ENCODE data around the gene SYNJ1.

DNA sequence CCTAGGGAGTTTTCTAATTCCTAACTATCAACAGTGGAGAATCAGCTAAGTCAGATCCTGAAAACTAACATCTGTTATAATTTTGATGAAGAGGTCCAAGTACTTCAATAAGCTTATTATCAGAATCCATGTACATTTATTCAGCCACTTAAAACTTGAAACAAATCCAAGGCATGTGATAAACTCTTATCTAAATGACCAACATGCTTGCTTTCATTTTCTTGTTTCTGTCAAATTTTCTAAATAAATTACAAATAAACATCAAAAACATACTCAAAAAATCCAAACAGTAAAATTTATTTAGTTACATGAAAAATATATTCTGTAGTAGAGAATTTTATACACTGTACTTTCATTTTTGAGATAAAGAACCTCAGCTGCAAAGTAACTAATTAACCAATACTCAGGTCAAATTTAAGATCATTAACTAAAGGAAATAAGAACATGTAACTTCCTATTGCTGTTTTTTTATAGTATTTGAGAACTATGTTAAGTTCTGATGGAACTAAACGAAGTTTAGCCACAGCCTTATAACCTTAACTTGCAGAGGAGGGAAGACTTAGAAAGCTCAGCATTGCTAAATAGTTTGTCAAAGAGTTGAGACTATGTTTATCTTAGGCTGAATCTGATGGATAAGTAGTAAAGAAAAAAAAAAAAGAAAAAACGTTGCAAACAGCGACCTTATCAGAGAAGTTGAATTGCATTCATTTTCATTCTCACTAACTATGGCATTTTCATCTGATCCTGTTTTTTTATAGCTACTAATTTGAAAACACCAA lies 44.9 kb downstream of the SYNJ1 start:
- TF ChIP-seq, protein P1, sequence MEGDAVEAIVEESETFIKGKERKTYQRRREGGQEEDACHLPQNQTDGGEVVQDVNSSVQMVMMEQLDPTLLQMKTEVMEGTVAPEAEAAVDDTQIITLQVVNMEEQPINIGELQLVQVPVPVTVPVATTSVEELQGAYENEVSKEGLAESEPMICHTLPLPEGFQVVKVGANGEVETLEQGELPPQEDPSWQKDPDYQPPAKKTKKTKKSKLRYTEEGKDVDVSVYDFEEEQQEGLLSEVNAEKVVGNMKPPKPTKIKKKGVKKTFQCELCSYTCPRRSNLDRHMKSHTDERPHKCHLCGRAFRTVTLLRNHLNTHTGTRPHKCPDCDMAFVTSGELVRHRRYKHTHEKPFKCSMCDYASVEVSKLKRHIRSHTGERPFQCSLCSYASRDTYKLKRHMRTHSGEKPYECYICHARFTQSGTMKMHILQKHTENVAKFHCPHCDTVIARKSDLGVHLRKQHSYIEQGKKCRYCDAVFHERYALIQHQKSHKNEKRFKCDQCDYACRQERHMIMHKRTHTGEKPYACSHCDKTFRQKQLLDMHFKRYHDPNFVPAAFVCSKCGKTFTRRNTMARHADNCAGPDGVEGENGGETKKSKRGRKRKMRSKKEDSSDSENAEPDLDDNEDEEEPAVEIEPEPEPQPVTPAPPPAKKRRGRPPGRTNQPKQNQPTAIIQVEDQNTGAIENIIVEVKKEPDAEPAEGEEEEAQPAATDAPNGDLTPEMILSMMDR (IDR thresholded peaks at IDR 0.05): no peak
- TF ChIP-seq POLR2A (IDR thresholded peaks at IDR 0.05): no peak
